HepG2 (cell line): ENCODE measurements around the gene SPACDR. TPM values are rescaled to one million over a fixed set of nuclear protein-coding genes. Genes with fewer than 3 reads are reported as not detected.

ENCODE experiments used
- ATAC-seq: fragments of 200-7000 bp; cut with Tn5 transposase; 3 replicates; pipeline ENCODE4 v1.9.1; 2020; ENCODE audit warnings: mild to moderate bottlenecking, moderate library complexity
- BruUV-seq: library from RNA; stranded (reverse); fragments of 400-500 nt; replicated peaks from 2 replicates; lab custom pipeline; 2021; lab: Mats Ljungman, UMichigan
- CTCF ChIA-PET: fragments of 300-600 bp; formaldehyde crosslinking; extraction: SDS; loops from one replicate; lab custom pipeline; 2021; ENCODE audit warnings: low total read pairs, inconsistent platforms, low intra/inter-chr PET ratio; lab: Yijun Ruan, JAX
- POLR2A ChIA-PET: fragments of 350-600 bp; sonication (Branson Sonifier 250); formaldehyde crosslinking; loops from one replicate; lab custom pipeline; 2020; ENCODE audit warnings: antibody characterized with exemption, inconsistent platforms; lab: Yijun Ruan, JAX
- DNase-seq: peaks from one replicate; pipeline ENCODE4 v3.0.0-alpha.2; 2015; ENCODE audit warnings: low spot score
- FAIRE-seq: peaks from 3 replicates; lab custom pipeline; 2011; peaks lifted over from hg19 to GRCh38; lab: Jason Lieb, UNC
- H2AFZ ChIP-seq: one replicate; pipeline ENCODE4 v1.6.1; 2011; ENCODE audit warnings: low read length, inconsistent platforms
- H3K27ac ChIP-seq: fragments of 300-600 bp; 3 replicates; pipeline ENCODE4 v1.8.0; 2011; ENCODE audit warnings: mixed run types, mild to moderate bottlenecking, mixed read lengths, low read length, inconsistent platforms; ENCODE audit not compliant: insufficient read depth; ENCODE audit errors: extremely low read length
- H3K27me3 ChIP-seq, 2 experiments: fragments of 200-600 bp in 1 of 2; 2 replicates in 1 of 2; 3 replicates in 1 of 2; pipeline versions ENCODE4 v1.6.0 to v1.8.0; 2011; ENCODE audit warnings: low read length in 2 of 2, mild to moderate bottlenecking in 2 of 2, moderate library complexity in 2 of 2, inconsistent platforms in 1 of 2; ENCODE audit not compliant: insufficient read depth in 2 of 2, control insufficient read depth in 1 of 2
- H3K36me3 ChIP-seq, 2 experiments: fragments of 200-600 bp in 1 of 2; replicated peaks in 1 of 2; 2 replicates in 1 of 2; 3 replicates in 1 of 2; pipeline versions ENCODE4 v1.5.1 to v1.8.0; 2011; ENCODE audit warnings: low read length in 2 of 2, inconsistent platforms in 1 of 2; ENCODE audit not compliant: insufficient read depth in 2 of 2, control insufficient read depth in 1 of 2
- H3K4me1 ChIP-seq: 2 replicates; pipeline ENCODE4 v1.5.1; 2012; ENCODE audit warnings: low read length, inconsistent platforms; ENCODE audit not compliant: insufficient read depth
- H3K4me2 ChIP-seq: 2 replicates; pipeline ENCODE4 v1.6.0; 2011; ENCODE audit warnings: low read depth, low read length, inconsistent platforms
- H3K4me3 ChIP-seq, 3 experiments: fragments of 200-600 bp in 1 of 3; sonication (generic), shearing (Covaris generic) in 1 of 3; replicated peaks in 1 of 3; 2 replicates each; pipeline ENCODE4 v1.5.1; 2011 to 2016; ENCODE audit warnings: low read length in 3 of 3, inconsistent platforms in 2 of 3, low read depth in 2 of 3, mild to moderate bottlenecking in 2 of 3, control low read depth in 1 of 3, mixed read lengths in 1 of 3; ENCODE audit not compliant: insufficient read depth in 1 of 3
- H3K79me2 ChIP-seq: one replicate; pipeline ENCODE4 v1.6.1; 2011; ENCODE audit warnings: low read length, inconsistent platforms; ENCODE audit not compliant: insufficient read depth
- H3K9ac ChIP-seq: 2 replicates; pipeline ENCODE4 v1.6.0; 2011; ENCODE audit warnings: mild to moderate bottlenecking, low read depth, low read length, inconsistent platforms; ENCODE audit not compliant: insufficient read depth
- H3K9me3 ChIP-seq: 2 replicates; pipeline ENCODE4 v1.5.1; 2012; ENCODE audit warnings: mild to moderate bottlenecking, low read length
- H4K20me1 ChIP-seq: 2 replicates; pipeline ENCODE4 v1.6.0; 2011; ENCODE audit warnings: inconsistent platforms, mild to moderate bottlenecking, low read length, moderate library complexity; ENCODE audit not compliant: insufficient read depth
- DZIP1 ChIP-seq: sonication (generic); formaldehyde crosslinking; IDR thresholded peaks from 2 replicates; pipeline ENCODE4 v1.5.0; 2020; ENCODE audit warnings: mild to moderate bottlenecking, missing genetic modification reagents
- NAIF1 ChIP-seq: sonication (generic); formaldehyde crosslinking; IDR thresholded peaks from 2 replicates; pipeline ENCODE4 v1.5.0; 2020; ENCODE audit warnings: mild to moderate bottlenecking, missing genetic modification reagents, borderline replicate concordance
- THAP11 ChIP-seq: IDR thresholded peaks from 2 replicates; pipeline ENCODE4 v1.6.1; 2016; ENCODE audit warnings: missing biosample characterization, missing genetic modification reagents
- ZMYM3 ChIP-seq: sonication (generic); formaldehyde crosslinking; IDR thresholded peaks from 2 replicates; pipeline ENCODE4 v1.5.1; 2020; ENCODE audit warnings: mild to moderate bottlenecking, missing genetic modification reagents
- ZNF3 ChIP-seq: IDR thresholded peaks from 2 replicates; pipeline ENCODE4 v1.7.0; 2017; ENCODE audit warnings: inconsistent platforms
- ZNF512 ChIP-seq: sonication (generic); formaldehyde crosslinking; IDR thresholded peaks from 2 replicates; pipeline ENCODE4 v1.4.0; 2020; ENCODE audit warnings: mild to moderate bottlenecking, missing genetic modification reagents
- ZNF770 ChIP-seq: sonication (generic); formaldehyde crosslinking; IDR thresholded peaks from 2 replicates; pipeline ENCODE4 v1.5.0; 2020; ENCODE audit warnings: mild to moderate bottlenecking, missing genetic modification reagents
- WGBS: methylation state at CpG from one replicate; pipeline ENCODE4 v1.1.6; 2017; ENCODE audit warnings: low lambda C conversion rate; 5-methylcytosine and 5-hydroxymethylcytosine counted together
- in situ Hi-C: cut with HindIII; loops from 2 replicates; pipeline ENCODE4 v1.10.0; 2017; ENCODE audit warnings: low pct_unique_long_range_greater_than_20kb; ENCODE audit not compliant: extremely low pct_ligation_motif_present
- intact Hi-C: fragments of 100-400 bp; cut with micrococcal nuclease; formaldehyde crosslinking; loops from one replicate; pipeline ENCODE4 v1.10.0; 2022; ENCODE audit not compliant: unreplicated experiment
- polyA plus RNA-seq, 8 experiments: library from polyadenylated mRNA; depleted of rRNA in 3 of 8; stranded (reverse) in 7 of 8; unstranded in 1 of 8; fragments of >200 nt; fragmentation: Illumina TruSeq in 4 of 8; extraction: Trizol in 4 of 8; gene quantifications; 2 replicates each; pipeline versions ENCODE4 v1.2.1 to v1.2.3, GENCODE V29; 2011 to 2016; ENCODE audit warnings: low read depth in 4 of 8, missing spikeins in 1 of 8, mixed read lengths in 1 of 8; ENCODE audit not compliant: insufficient read depth in 1 of 8
- total RNA-seq, 5 experiments: library from RNA; depleted of rRNA; stranded (reverse); fragments of >200 nt; fragmentation: Illumina TruSeq; extraction: Trizol; gene quantifications; 2 replicates each; pipeline ENCODE4 v1.2.3, GENCODE V29; 2016; ENCODE audit warnings: low read depth in 1 of 5

The SPACDR gene
- total and polyA plus RNA-seq, 2 of the 13 experiments (the other 11 are each of a cell fraction or from before 2014, with no cell fraction given) = 0.41 TPM; not detected in 1

- ATAC-seq (no peak; the same call in 2 of the 3 replicates), FAIRE-seq (no peak), DNase-seq (no peak)
- 37% methylated on average over 5 of the region's 5 CpGs for WGBS
- no TSS peak for BruUV-seq
- in situ Hi-C loops = no loop called here
- Histone ChIP-seq H2AFZ (no peak overlapping the region), H3K4me3 (peak overlapping the region; percentile 42 to 76 (median 54); a peak in 5 of 6 replicates), H3K27ac (no peak overlapping the region), H3K9me3 (no peaks in the 10 kb centered on the region), H3K79me2 (no peaks in the 10 kb centered on the region), H3K4me2 (peak overlapping the region; percentile 95), H3K27me3 (peaks cover 1 to 7% of the 10 kb centered on the region in 2 experiments; a peak in 4 of 5 replicates), H3K36me3 (no peaks in the 10 kb centered on the region), H3K9ac (0 out of 2 replicates have a peak overlapping the region, but pooled peaks have one; percentile 43), H3K4me1 (peaks cover 38% of the 10 kb centered on the region), H4K20me1 (no peaks in the 10 kb centered on the region)
- POLR2A ChIA-PET = interaction anchor here (0.9 to 1.5 kb wide), 5 partner anchors 13 to 93 kb away, joined by 3 to 4 read pairs (median 3); partner anchors contain the start of genes AGFG2, FBXO24, LRCH4 and ZCWPW1
- intact Hi-C loops = loop anchor here (1.0 to 2.0 kb wide), 2 partner anchors 52 to 66 kb away; no protein-coding TSS in a partner anchor
- TF ChIP-seq ZNF3 (CRISPR knock-in tag) = peak; percentile 91
- TF ChIP-seq THAP11 = no peak
- TF ChIP-seq DZIP1 (CRISPR knock-in tag) = no peak
- TF ChIP-seq ZNF512 = peak; percentile 87
- TF ChIP-seq NAIF1 (CRISPR knock-in tag) = 0 out of 2 replicates have a peak, but pooled peaks have one; percentile 69
- TF ChIP-seq ZNF770 (CRISPR knock-in tag) = peak; percentile 95
- TF ChIP-seq ZMYM3 = peak; percentile 37; the same call in 1 of the 2 replicates
- CTCF ChIA-PET = interaction anchor here (1.0 to 1.1 kb wide), 2 partner anchors 9 to 67 kb away, joined by 3 to 4 read pairs; partner anchors contain the start of gene NYAP1
Measured at GRCh38 chr7:100492738-100493475, 28.8 kb upstream of the SPACDR start.
